Activated T-cell treated with anti-CD3 and anti-CD28 coated beads, Interleukin-2, amount 50 U/mL, for 48 hours (primary cell): ENCODE measurements around the gene SERPINC1.
"Not testable (repeated sequence)": the region's sequence is repeated elsewhere in the genome, so short reads cannot be mapped to it uniquely, and the experiment has no call there.

Experiments
- DNase-seq, 2 experiments: peaks; one replicate each; pipeline ENCODE4 v3.0.0-alpha.2; 2020

The SERPINC1 gene

DNA sequence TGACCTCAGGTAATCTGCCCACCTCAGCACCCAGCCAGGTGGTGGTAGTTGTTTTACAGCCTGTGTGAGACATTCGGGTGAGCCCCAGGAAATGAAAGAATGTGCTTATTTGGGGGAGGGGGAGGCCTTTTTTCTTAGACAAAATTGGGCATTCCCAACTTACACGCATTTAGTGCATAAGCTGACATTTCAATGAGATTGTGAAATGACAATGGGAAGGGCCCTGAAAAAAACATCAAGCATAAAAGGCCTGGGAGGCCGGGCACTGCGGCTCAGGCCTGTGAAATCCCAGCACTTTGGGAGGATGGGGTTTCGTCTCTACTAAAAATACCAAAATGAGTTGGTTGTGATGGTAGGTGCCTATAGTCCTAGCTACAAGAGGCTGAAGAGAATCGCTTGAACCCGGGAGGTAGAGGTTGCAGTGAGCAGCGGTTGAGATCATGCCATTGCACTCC lies 54.3 kb downstream of the SERPINC1 start:
- DNase-seq = peak in 1 of 2 experiments; percentile 52

DNA sequence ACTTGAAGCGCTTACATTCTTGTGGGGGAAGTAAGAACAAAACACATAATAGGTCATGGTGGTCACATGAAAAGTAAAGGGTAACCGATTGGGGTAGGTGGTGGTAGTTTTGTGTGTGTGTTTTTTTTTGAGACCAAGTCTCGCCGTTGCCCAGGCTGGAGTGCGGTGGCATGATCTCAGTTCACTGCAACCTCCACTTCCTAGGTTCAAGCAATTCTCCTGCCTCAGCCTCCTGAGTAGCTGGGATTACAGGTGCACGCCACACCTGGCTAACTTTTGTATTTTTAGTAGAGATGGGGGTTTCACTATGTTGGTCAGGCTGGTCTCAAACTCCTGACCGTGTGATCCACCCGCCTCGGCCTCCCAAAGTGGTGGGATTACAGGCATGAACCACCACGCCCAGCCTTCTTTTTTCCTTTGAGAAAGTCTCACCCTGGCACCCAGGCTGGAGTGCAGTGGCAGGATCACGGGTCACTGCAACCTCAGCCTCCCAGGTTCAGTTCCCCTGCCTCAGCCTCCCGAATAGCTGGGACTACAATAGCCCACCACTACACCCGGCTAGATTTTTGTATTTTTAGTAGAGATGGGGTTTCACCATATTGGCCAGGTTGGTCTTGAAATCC lies 54.9 kb downstream of the SERPINC1 start:
- DNase-seq = peak; percentile 77 to 79

DNA sequence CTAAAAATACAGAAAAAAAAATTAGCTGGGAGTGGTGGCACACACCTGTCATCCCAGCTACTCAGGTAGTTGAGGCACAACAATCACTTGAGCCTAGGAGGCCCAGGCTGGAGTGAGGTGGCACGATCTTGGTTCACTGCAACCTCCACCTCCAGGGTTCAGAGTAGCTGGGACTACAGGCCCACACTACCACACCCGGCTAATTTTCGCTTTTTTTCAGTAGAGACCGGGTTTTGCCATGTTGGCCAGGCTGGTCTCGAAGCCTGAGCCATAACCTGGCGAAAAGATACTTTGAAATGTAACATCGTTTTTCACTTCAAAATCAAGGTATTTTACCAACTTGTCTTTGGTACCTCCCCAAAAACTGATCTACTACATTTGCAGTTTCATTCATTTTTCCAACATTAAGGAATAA lies 55.4 kb downstream of the SERPINC1 start:
- peak; percentile 72 for DNase-seq

DNA sequence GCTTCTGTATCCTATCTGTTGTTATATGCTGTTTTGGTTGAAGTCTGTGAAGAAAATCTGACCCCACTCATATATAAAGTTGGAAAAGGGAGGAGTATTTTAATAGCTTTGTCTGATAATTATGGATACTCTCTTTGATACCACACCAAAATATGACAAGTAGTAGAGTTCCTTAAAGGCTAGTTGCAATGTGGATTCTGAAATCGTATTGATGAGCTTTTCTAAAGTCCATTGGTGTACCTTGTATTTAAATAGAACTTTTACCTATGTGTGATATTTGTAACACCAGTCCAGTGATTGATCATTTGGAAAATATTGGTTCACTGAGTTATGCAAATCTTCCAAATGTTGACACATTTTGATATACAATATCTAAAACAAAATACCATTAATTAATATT lies 57.1 kb downstream of the SERPINC1 start:
- DNase-seq = no peak

DNA sequence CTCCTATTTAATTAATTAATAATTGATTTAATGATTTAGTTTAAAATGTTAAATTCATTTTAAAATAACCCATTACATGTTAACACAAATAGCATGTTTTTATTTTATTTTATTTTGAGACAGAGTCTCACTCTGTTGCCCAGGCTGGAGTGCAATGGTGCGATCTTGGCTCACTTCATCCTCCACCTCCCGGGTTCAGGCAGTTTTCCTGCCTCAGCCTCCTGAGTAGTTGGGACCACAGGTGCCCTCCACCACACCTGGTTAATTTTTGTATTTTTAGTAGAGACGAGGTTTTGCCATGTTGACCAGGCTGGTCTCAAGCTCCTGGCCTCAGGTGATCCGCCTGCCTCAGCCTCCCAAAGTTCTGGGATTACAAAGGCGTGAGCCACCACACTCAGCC lies 57.6 kb downstream of the SERPINC1 start:
- not testable (repeated sequence) for DNase-seq

DNA sequence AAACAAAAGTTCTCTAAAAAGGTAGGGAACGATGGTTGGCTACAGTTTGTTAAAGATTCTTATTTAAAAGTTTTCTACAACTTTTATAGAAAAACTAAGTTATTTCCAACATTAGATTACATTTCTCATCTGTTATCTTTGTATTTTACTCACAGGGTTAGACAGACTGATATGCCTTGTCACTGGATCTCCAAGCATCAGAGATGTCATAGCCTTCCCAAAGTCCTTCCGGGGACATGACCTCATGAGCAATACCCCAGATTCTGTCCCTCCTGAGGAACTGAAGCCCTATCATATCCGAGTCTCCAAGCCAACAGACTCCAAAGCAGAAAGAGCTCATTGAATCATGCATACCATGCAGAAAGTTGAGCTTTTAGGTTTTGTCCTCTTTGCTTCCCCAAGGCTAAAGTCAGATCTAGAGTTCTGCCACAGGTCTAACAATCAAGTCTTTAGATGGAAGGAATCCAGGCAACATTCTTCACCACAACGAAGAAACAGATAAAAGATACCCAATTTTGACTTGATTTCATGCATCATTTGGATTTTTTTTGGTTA lies 59.7 kb downstream of the SERPINC1 start:
- no peak for DNase-seq

DNA sequence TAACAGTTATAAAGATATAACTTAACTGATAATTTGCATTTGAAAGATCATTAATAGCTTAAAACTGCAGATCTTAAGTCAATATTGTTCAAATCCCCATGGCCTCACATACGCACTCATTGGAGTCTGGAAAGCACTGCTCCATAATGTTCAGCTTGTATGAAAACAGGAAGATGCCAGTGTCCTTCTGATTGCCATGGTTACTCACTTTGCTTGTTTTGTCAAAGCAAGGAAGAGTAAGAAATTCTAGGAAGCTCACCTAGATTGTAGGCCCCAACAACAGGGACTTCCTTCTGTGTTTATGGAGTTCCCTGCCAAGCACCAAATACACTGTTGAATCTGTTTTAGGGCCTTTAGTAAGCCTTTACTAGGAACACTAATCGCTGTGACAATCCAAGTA lies 60.2 kb downstream of the SERPINC1 start:
- DNase-seq = no peak

DNA sequence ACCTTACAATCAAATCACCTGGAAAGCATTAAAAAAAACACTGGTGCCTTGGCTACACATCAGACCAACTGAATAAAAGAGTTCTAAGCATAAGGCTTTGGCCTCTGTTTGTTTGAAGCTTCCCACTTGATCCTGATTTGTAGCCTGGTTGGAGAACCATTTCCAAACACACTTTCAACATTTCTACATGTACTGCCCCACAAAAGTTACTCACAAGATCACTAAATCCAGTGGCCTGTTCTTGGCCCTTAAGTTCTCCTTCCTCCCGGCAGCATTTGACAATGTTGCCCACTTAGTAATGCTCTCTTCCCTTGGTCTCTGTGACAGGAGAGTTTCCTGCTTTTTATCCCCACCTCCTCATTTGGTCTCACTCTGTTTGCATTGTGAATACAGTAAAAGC lies 61.1 kb downstream of the SERPINC1 start:
- DNase-seq = no peak
